Bronchial epithelial cell (primary cell): ENCODE results near the gene STARD7. TPM values are rescaled to one million over a fixed set of nuclear protein-coding genes. Genes with fewer than 3 reads are reported as not detected.

Source experiments
- DNase-seq: peaks from one replicate; pipeline ENCODE4 v3.0.0-alpha.2; 2010; ENCODE audit warnings: low read depth
- FAIRE-seq: peaks from 2 replicates; lab custom pipeline; 2011; peaks lifted over from hg19 to GRCh38; lab: Jason Lieb, UNC
- H3K27me3 ChIP-seq: 2 replicates; pipeline ENCODE4 v1.5.1; 2011; ENCODE audit warnings: low read length; ENCODE audit not compliant: control insufficient read depth, insufficient read depth
- H3K36me3 ChIP-seq: 2 replicates; pipeline ENCODE4 v1.5.1; 2011; ENCODE audit warnings: low read length; ENCODE audit not compliant: control insufficient read depth, insufficient read depth
- H3K4me3 ChIP-seq: 2 replicates; pipeline ENCODE4 v1.5.1; 2011; ENCODE audit warnings: mild to moderate bottlenecking, low read depth, low read length, control low read depth
- CTCF ChIP-seq: IDR thresholded peaks from 2 replicates; pipeline ENCODE4 v1.5.1; 2011; ENCODE audit warnings: mild to moderate bottlenecking, moderate library complexity, low read length, control low read depth, inconsistent platforms; ENCODE audit not compliant: insufficient read depth, severe bottlenecking
- total RNA-seq: library from RNA; depleted of rRNA; stranded (reverse); fragments of >200 nt; gene quantifications from 2 replicates; pipeline ENCODE4 v1.2.1, GENCODE V29; 2014

The STARD7 gene
- total RNA-seq, 1 donor from 2014 or later = 93.7 TPM

GRCh38 chr2:96139181-96139758 lies 69.4 kb downstream of the STARD7 start:
- no peak for FAIRE-seq
- TF ChIP-seq CTCF = no peak

GRCh38 chr2:96138179-96139145 lies 70.2 kb downstream of the STARD7 start, which contains the start of gene ASTL:
TSS of gene ASTL (minus strand) at chr2:96138502. CDS start at chr2:96138436, 66 bp downstream.
- no peak within 1 kb of the TSS for H3K4me3 ChIP-seq
- peaks cover 2% of the 10 kb centered on the region for H3K27me3 ChIP-seq
- FAIRE-seq (no peak), DNase-seq (peak; percentile 38)
- peaks cover 2% of the 10 kb centered on the region for H3K36me3 ChIP-seq
- peak; percentile 66 for TF ChIP-seq CTCF

More at GRCh38 chr2:96139181-96139758, 69.4 kb downstream of the STARD7 start:
- H3K36me3 ChIP-seq = peaks cover 8% of the 10 kb centered on the region
- no peak overlapping the region for H3K4me3 ChIP-seq
- H3K27me3 ChIP-seq = no peaks in the 10 kb centered on the region
- DNase-seq = no peak

- no peak for TF ChIP-seq CTCF
- H3K4me3 ChIP-seq = no peak overlapping the region
- DNase-seq (no peak), FAIRE-seq (no peak)
- no peaks in the 10 kb centered on the region for H3K36me3 ChIP-seq
- peaks cover 2% of the 10 kb centered on the region for H3K27me3 ChIP-seq
These were observed 71.1 kb downstream of the STARD7 start for GRCh38 chr2:96137321-96138178.

- H3K27me3 ChIP-seq = peaks cover 4% of the 10 kb centered on the region
- TF ChIP-seq CTCF = no peak
These were observed 72.4 kb downstream of the STARD7 start for GRCh38 chr2:96136129-96136720.

GRCh38 chr2:96135621-96136020 lies 73.0 kb downstream of the STARD7 start:
- Histone ChIP-seq H3K27me3 (peaks cover 4% of the 10 kb centered on the region), H3K36me3 (no peaks in the 10 kb centered on the region), H3K4me3 (no peak overlapping the region)
- DNase-seq (no peak), FAIRE-seq (no peak)
- no peak for TF ChIP-seq CTCF

More at GRCh38 chr2:96136129-96136720, 72.4 kb downstream of the STARD7 start:
- FAIRE-seq (no peak), DNase-seq (no peak)
- H3K36me3 ChIP-seq = no peaks in the 10 kb centered on the region
- H3K4me3 ChIP-seq = no peak overlapping the region
